Endothelial cell of umbilical vein (primary cell): ENCODE results near the gene GRIA3. TPM values are rescaled to one million over a fixed set of nuclear protein-coding genes. Genes with fewer than 3 reads are reported as not detected.

Source experiments
- BruUV-seq: library from RNA; stranded (reverse); fragments of 400-500 nt; replicated peaks from 2 replicates; lab custom pipeline; 2021; lab: Mats Ljungman, UMichigan
- CTCF ChIA-PET: fragments of 300-600, 350-600 bp; sonication (Branson Sonifier 250); formaldehyde crosslinking; loops from one replicate; lab custom pipeline; 2021; ENCODE audit warnings: antibody characterized with exemption, inconsistent platforms; lab: Charles Lee
- POLR2A ChIA-PET: fragments of 300-600, 350-600 bp; sonication (Branson Sonifier 250); formaldehyde crosslinking; loops from one replicate; lab custom pipeline; 2021; ENCODE audit warnings: antibody characterized with exemption, inconsistent platforms; lab: Charles Lee
- DNase-seq: peaks from one replicate; pipeline ENCODE4 v3.0.0-alpha.2; 2011; ENCODE audit warnings: low read depth, low spot score
- FAIRE-seq: peaks from 2 replicates; lab custom pipeline; 2011; peaks lifted over from hg19 to GRCh38; lab: Jason Lieb, UNC
- H2AFZ ChIP-seq: 2 replicates; pipeline ENCODE4 v1.6.0; 2012; ENCODE audit warnings: low read depth, low read length, control low read depth, inconsistent platforms
- H3K27ac ChIP-seq: 2 replicates; pipeline ENCODE4 v1.5.1; 2011; ENCODE audit warnings: low read depth, mild to moderate bottlenecking, control low read depth, low read length, moderate library complexity; ENCODE audit not compliant: insufficient read depth
- H3K27me3 ChIP-seq, 2 experiments: 2 replicates each; pipeline versions ENCODE4 v1.6.0 to v1.6.1; 2011; ENCODE audit warnings: low read length in 2 of 2, mixed read lengths in 1 of 2; ENCODE audit not compliant: control insufficient read depth in 2 of 2, insufficient read depth in 2 of 2
- H3K36me3 ChIP-seq, 2 experiments: 2 replicates in 1 of 2; 3 replicates in 1 of 2; pipeline ENCODE4 v1.5.1; 2011; ENCODE audit warnings: low read length in 2 of 2, mild to moderate bottlenecking in 1 of 2, moderate library complexity in 1 of 2; ENCODE audit not compliant: control insufficient read depth in 2 of 2, insufficient read depth in 2 of 2; ENCODE audit errors: extremely low read depth in 1 of 2
- H3K4me1 ChIP-seq: 3 replicates; pipeline ENCODE4 v1.5.1; 2011; ENCODE audit warnings: mild to moderate bottlenecking, low read length; ENCODE audit not compliant: control insufficient read depth, insufficient read depth; ENCODE audit errors: extremely low read depth
- H3K4me2 ChIP-seq: 2 replicates; pipeline ENCODE4 v1.6.1; 2011; ENCODE audit warnings: low read length, control low read depth, mixed read lengths; ENCODE audit not compliant: insufficient read depth
- H3K4me3 ChIP-seq, 3 experiments: fragments of 200-600 bp in 1 of 3; sonication (generic), shearing (Covaris generic) in 1 of 3; replicated peaks in 1 of 3; 2 replicates each; pipeline ENCODE4 v1.5.1; 2011 to 2016; ENCODE audit warnings: control low read depth in 3 of 3, low read length in 3 of 3, mild to moderate bottlenecking in 2 of 3, inconsistent platforms in 1 of 3, low read depth in 1 of 3, moderate library complexity in 1 of 3; ENCODE audit not compliant: insufficient read depth in 1 of 3
- H3K79me2 ChIP-seq: 2 replicates; pipeline ENCODE4 v1.6.0; 2012; ENCODE audit warnings: low read length, inconsistent platforms; ENCODE audit not compliant: control insufficient read depth, insufficient read depth
- H3K9ac ChIP-seq: replicated peaks from 2 replicates; pipeline ENCODE3; 2011; ENCODE audit warnings: low read length, control low read depth; ENCODE audit not compliant: insufficient read depth; ENCODE audit errors: extremely low read depth
- H3K9me1 ChIP-seq: replicated peaks from 3 replicates; pipeline ENCODE4 v1.6.0; 2011; ENCODE audit warnings: mild to moderate bottlenecking, low read length; ENCODE audit not compliant: control insufficient read depth, insufficient read depth; ENCODE audit errors: extremely low read depth
- H3K9me3 ChIP-seq: replicated peaks from 2 replicates; pipeline ENCODE4 v1.5.1; 2012; ENCODE audit warnings: low read length, inconsistent platforms; ENCODE audit not compliant: control insufficient read depth, insufficient read depth
- H4K20me1 ChIP-seq: replicated peaks from 2 replicates; pipeline ENCODE3; 2011; ENCODE audit warnings: mild to moderate bottlenecking, low read length; ENCODE audit not compliant: control insufficient read depth, insufficient read depth; ENCODE audit errors: extremely low read depth
- FOS ChIP-seq: IDR thresholded peaks from 2 replicates; pipeline ENCODE4 v1.6.1; 2011; ENCODE audit warnings: mild to moderate bottlenecking, low read length, moderate library complexity, borderline replicate concordance; ENCODE audit not compliant: insufficient read depth
- GATA2 ChIP-seq: IDR thresholded peaks from 2 replicates; pipeline ENCODE4 v1.7.0; 2011; ENCODE audit warnings: low read depth, mild to moderate bottlenecking, moderate library complexity, mixed read lengths, low read length; ENCODE audit not compliant: insufficient read length, insufficient read depth
- POLR2A ChIP-seq: IDR thresholded peaks from 2 replicates; pipeline ENCODE4 v1.6.1; 2012; ENCODE audit warnings: low read depth, mild to moderate bottlenecking, control low read depth, low read length
- POLR2AphosphoS5 ChIP-seq: IDR thresholded peaks from 2 replicates; pipeline ENCODE4 v1.6.1; 2012; ENCODE audit warnings: low read depth, mild to moderate bottlenecking, control low read depth, low read length, moderate library complexity; ENCODE audit not compliant: insufficient read depth
- dilution Hi-C: fragments of 300-500 bp; cut with MboI; formaldehyde crosslinking; loops from one replicate; pipeline ENCODE4 v1.15.0; 2019; ENCODE audit warnings: low sequenced_read_pairs; ENCODE audit not compliant: extremely low pct_ligation_motif_present
- intact Hi-C: fragments of 100-400 bp; cut with micrococcal nuclease; formaldehyde crosslinking; loops from one replicate; pipeline ENCODE4 v1.10.0; 2022
- polyA plus RNA-seq, 4 experiments: library from polyadenylated mRNA; depleted of rRNA in 3 of 4; stranded (reverse) in 3 of 4; unstranded in 1 of 4; fragments of >200 nt; gene quantifications; 2 replicates each; pipeline versions ENCODE4 v1.2.1 to v1.2.3, GENCODE V29; 2011 to 2012; ENCODE audit warnings: missing spikeins in 1 of 4
- total RNA-seq: library from RNA; stranded (reverse); gene quantifications from 2 replicates; pipeline ENCODE4 v1.2.3, GENCODE V29; 2021
- TF ChIP-seq, protein P1 (sequence below), 2 donors: IDR thresholded peaks; 1 replicate in 1 of 2; 2 replicates in 1 of 2; pipeline ENCODE4 v1.5.1; 2011; ENCODE audit warnings: low read length in 2 of 2, mild to moderate bottlenecking in 2 of 2, moderate library complexity in 2 of 2, control low read depth in 1 of 2, inconsistent platforms in 1 of 2, low read depth in 1 of 2; ENCODE audit not compliant: insufficient read depth in 1 of 2; ENCODE audit errors: extremely low read depth in 1 of 2
- TF ChIP-seq, protein P2 (sequence below): IDR thresholded peaks from 2 replicates; pipeline ENCODE4 v1.6.1; 2011; ENCODE audit not compliant: insufficient read depth, insufficient read length

GRIA3 gene
- total and polyA plus RNA-seq, 2 donors (not counting 3 experiments of a cell fraction or from before 2014, with no cell fraction given), result not detected

- ChIA-PET CTCF (no interaction called here), POLR2A (no interaction called here)
- FAIRE-seq (no peak), DNase-seq (no peak)
- Histone ChIP-seq H3K9me3 (no peaks in the 10 kb centered on the region), H3K79me2 (no peaks in the 10 kb centered on the region), H3K4me2 (no peak overlapping the region), H3K9me1 (no peaks in the 10 kb centered on the region), H3K4me1 (no peaks in the 10 kb centered on the region), H3K36me3 (no peaks in the 10 kb centered on the region), H2AFZ (no peak overlapping the region), H3K27ac (no peak overlapping the region), H4K20me1 (no peaks in the 10 kb centered on the region), H3K4me3 (no peak overlapping the region), H3K27me3 (no peaks in the 10 kb centered on the region), H3K9ac (no peak overlapping the region)
- intact Hi-C loops (no loop called here), dilution Hi-C loops (no loop called here)
- BruUV-seq, result no TSS peak
- TF ChIP-seq FOS (no peak), POLR2AphosphoS5 (no peak)
- TF ChIP-seq, protein P1, sequence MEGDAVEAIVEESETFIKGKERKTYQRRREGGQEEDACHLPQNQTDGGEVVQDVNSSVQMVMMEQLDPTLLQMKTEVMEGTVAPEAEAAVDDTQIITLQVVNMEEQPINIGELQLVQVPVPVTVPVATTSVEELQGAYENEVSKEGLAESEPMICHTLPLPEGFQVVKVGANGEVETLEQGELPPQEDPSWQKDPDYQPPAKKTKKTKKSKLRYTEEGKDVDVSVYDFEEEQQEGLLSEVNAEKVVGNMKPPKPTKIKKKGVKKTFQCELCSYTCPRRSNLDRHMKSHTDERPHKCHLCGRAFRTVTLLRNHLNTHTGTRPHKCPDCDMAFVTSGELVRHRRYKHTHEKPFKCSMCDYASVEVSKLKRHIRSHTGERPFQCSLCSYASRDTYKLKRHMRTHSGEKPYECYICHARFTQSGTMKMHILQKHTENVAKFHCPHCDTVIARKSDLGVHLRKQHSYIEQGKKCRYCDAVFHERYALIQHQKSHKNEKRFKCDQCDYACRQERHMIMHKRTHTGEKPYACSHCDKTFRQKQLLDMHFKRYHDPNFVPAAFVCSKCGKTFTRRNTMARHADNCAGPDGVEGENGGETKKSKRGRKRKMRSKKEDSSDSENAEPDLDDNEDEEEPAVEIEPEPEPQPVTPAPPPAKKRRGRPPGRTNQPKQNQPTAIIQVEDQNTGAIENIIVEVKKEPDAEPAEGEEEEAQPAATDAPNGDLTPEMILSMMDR (IDR thresholded peaks at IDR 0.05; ENCODE audit: extremely low read depth in 1 of 2, insufficient read depth in 1 of 2, low read depth in 1 of 2, low read length in 2 of 2), result no peak
- TF ChIP-seq, protein P2, sequence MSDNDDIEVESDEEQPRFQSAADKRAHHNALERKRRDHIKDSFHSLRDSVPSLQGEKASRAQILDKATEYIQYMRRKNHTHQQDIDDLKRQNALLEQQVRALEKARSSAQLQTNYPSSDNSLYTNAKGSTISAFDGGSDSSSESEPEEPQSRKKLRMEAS, result no peak
Observed at GRCh38 chrX:123184866-123185276, 793 bp downstream of the GRIA3 start.

GRCh38 chrX:123185721-123186120 lies 1.6 kb downstream of the GRIA3 start:
- ChIA-PET CTCF (no interaction called here), POLR2A (no interaction called here)
- H3K36me3 ChIP-seq, result no peaks in the 10 kb centered on the region
- no peak overlapping the region for H2AFZ ChIP-seq
- TF ChIP-seq, protein P1 (IDR thresholded peaks at IDR 0.05; ENCODE audit: extremely low read depth in 1 of 2, insufficient read depth in 1 of 2, low read depth in 1 of 2, low read length in 2 of 2), result no peak
- no peak for TF ChIP-seq POLR2A
- TF ChIP-seq GATA2, result no peak
- TF ChIP-seq, protein P2, result no peak
- no peak for TF ChIP-seq FOS
- DNase-seq (no peak), FAIRE-seq (no peak)
- no peaks in the 10 kb centered on the region for H3K4me1 ChIP-seq
- H3K79me2 ChIP-seq, result no peaks in the 10 kb centered on the region
- dilution Hi-C loops (no loop called here), intact Hi-C loops (no loop called here)
- H4K20me1 ChIP-seq, result no peaks in the 10 kb centered on the region
- no peaks in the 10 kb centered on the region for H3K27me3 ChIP-seq
- H3K9me1 ChIP-seq, result no peaks in the 10 kb centered on the region
- no peak overlapping the region for H3K9ac ChIP-seq
- no peaks in the 10 kb centered on the region for H3K9me3 ChIP-seq
- no TSS peak for BruUV-seq
- no peak overlapping the region for H3K4me3 ChIP-seq
- no peak overlapping the region for H3K4me2 ChIP-seq
- no peak overlapping the region for H3K27ac ChIP-seq
